A673 (cell line): ENCODE results near the gene CDC37L1. TPM values are rescaled to one million over a fixed set of nuclear protein-coding genes. Genes with fewer than 3 reads are reported as not detected.

ENCODE experiments used
- BruUV-seq: library from RNA; stranded (reverse); fragments of 400-500 nt; replicated peaks from 2 replicates; lab custom pipeline; 2021; lab: Mats Ljungman, UMichigan
- CTCF ChIA-PET: fragments of 300-600 bp; sonication (Branson Sonifier 250); formaldehyde crosslinking; loops from one replicate; lab custom pipeline; 2022; ENCODE audit warnings: antibody characterized with exemption; lab: Charles Lee
- POLR2A ChIA-PET: fragments of 300-600 bp; sonication (Branson Sonifier 250); formaldehyde crosslinking; loops from one replicate; lab custom pipeline; 2022; ENCODE audit warnings: antibody characterized with exemption; ENCODE audit not compliant: low non-redundant PET; lab: Charles Lee
- DNase-seq: peaks from one replicate; pipeline ENCODE4 v3.0.0-alpha.2; 2015; ENCODE audit warnings: low spot score
- H3K27ac ChIP-seq: fragments of 200-600 bp; sonication (generic); 2 replicates; pipeline ENCODE4 v1.5.1; 2016; ENCODE audit warnings: mixed run types, low read depth, mild to moderate bottlenecking, mixed read lengths, antibody characterized with exemption, low read length; ENCODE audit not compliant: poor library complexity, severe bottlenecking
- H3K27me3 ChIP-seq: fragments of 200-600 bp; sonication (generic); replicated peaks from 2 replicates; pipeline ENCODE4 v1.6.1; 2017; ENCODE audit warnings: mixed run types, low read depth, mild to moderate bottlenecking, mixed read lengths, antibody characterized with exemption, low read length; ENCODE audit not compliant: insufficient read depth, poor library complexity
- H3K36me3 ChIP-seq: fragments of 200-600 bp; sonication (generic); 2 replicates; pipeline ENCODE4 v1.6.1; 2016; ENCODE audit warnings: mixed run types, mild to moderate bottlenecking, mixed read lengths, antibody characterized with exemption, low read length; ENCODE audit not compliant: insufficient read depth, poor library complexity, severe bottlenecking
- H3K4me1 ChIP-seq: fragments of 200-600 bp; sonication (generic); 2 replicates; pipeline ENCODE4 v1.6.1; 2017; ENCODE audit warnings: mixed run types, mild to moderate bottlenecking, mixed read lengths, antibody characterized with exemption, low read length; ENCODE audit not compliant: insufficient read depth, poor library complexity, severe bottlenecking
- H3K4me3 ChIP-seq: fragments of 200-600 bp; sonication (generic); 2 replicates; pipeline ENCODE4 v1.5.1; 2016; ENCODE audit warnings: low read depth, mixed run types, mild to moderate bottlenecking, mixed read lengths, low read length; ENCODE audit not compliant: poor library complexity, severe bottlenecking
- H3K9me3 ChIP-seq: fragments of 200-600 bp; sonication (generic); 2 replicates; pipeline ENCODE4 v1.6.1; 2016; ENCODE audit warnings: mixed run types, low read depth, mild to moderate bottlenecking, mixed read lengths, antibody characterized with exemption, low read length; ENCODE audit not compliant: poor library complexity, severe bottlenecking
- EZH2 ChIP-seq: fragments of 200-600 bp; sonication (generic); IDR thresholded peaks from 2 replicates; pipeline ENCODE4 v1.6.1; 2017; ENCODE audit warnings: borderline replicate concordance, low read depth, mild to moderate bottlenecking, mixed read lengths, antibody characterized with exemption, low read length; ENCODE audit not compliant: poor library complexity, severe bottlenecking
- intact Hi-C: fragments of 100-400 bp; cut with micrococcal nuclease; formaldehyde crosslinking; loops from one replicate; pipeline ENCODE4 v1.10.0; 2022; ENCODE audit not compliant: unreplicated experiment
- total RNA-seq: library from RNA; stranded (reverse); gene quantifications from 2 replicates; pipeline ENCODE4 v1.2.3, GENCODE V29; 2021
- TF ChIP-seq, protein P1 (sequence below): fragments of 300-800, 200-600 bp; sonication (generic); conservative IDR thresholded peaks from 2 replicates; pipeline ENCODE4 v1.5.1; 2017; ENCODE audit warnings: low read depth, mild to moderate bottlenecking, antibody characterized with exemption, low read length, moderate library complexity, mixed read lengths

Gene CDC37L1
- total RNA-seq, 1 experiment from 2014 or later = 28.7 TPM

GRCh38 chr9:4704129-4704528, 24.8 kb downstream of the CDC37L1 start:
- Histone ChIP-seq H3K9me3 (no peaks in the 10 kb centered on the region), H3K4me1 (peaks cover 22% of the 10 kb centered on the region), H3K27ac (no peak overlapping the region), H3K36me3 (peaks cover 77% of the 10 kb centered on the region), H3K27me3 (no peaks in the 10 kb centered on the region), H3K4me3 (no peak overlapping the region)
- DNase-seq = no peak
- ChIA-PET CTCF (no interaction called here), POLR2A (no interaction called here)
- TF ChIP-seq, protein P1, sequence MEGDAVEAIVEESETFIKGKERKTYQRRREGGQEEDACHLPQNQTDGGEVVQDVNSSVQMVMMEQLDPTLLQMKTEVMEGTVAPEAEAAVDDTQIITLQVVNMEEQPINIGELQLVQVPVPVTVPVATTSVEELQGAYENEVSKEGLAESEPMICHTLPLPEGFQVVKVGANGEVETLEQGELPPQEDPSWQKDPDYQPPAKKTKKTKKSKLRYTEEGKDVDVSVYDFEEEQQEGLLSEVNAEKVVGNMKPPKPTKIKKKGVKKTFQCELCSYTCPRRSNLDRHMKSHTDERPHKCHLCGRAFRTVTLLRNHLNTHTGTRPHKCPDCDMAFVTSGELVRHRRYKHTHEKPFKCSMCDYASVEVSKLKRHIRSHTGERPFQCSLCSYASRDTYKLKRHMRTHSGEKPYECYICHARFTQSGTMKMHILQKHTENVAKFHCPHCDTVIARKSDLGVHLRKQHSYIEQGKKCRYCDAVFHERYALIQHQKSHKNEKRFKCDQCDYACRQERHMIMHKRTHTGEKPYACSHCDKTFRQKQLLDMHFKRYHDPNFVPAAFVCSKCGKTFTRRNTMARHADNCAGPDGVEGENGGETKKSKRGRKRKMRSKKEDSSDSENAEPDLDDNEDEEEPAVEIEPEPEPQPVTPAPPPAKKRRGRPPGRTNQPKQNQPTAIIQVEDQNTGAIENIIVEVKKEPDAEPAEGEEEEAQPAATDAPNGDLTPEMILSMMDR = no peak
- TF ChIP-seq EZH2 = no peak
- intact Hi-C loops = no loop called here
- BruUV-seq = no TSS peak

- Histone ChIP-seq H3K27ac (peak overlapping the region; percentile 4), H3K27me3 (no peaks in the 10 kb centered on the region), H3K9me3 (no peaks in the 10 kb centered on the region), H3K36me3 (peaks cover 77% of the 10 kb centered on the region), H3K4me1 (peaks cover 16% of the 10 kb centered on the region), H3K4me3 (no peak overlapping the region)
- ChIA-PET CTCF (no interaction called here), POLR2A (no interaction called here)
- no TSS peak for BruUV-seq
- intact Hi-C loops = no loop called here
- TF ChIP-seq EZH2 = no peak
- TF ChIP-seq, protein P1 = no peak
- DNase-seq = no peak
Observed at GRCh38 chr9:4706021-4706420, 26.7 kb downstream of the CDC37L1 start.

- intact Hi-C loops = no loop called here
- H3K27me3 ChIP-seq = no peaks in the 10 kb centered on the region
- H3K27ac ChIP-seq = peak overlapping the region; percentile 4
- H3K36me3 ChIP-seq = peaks cover 77% of the 10 kb centered on the region
- peaks cover 16% of the 10 kb centered on the region for H3K4me1 ChIP-seq
- no TSS peak for BruUV-seq
- DNase-seq = no peak
- H3K4me3 ChIP-seq = no peak overlapping the region
- H3K9me3 ChIP-seq = no peaks in the 10 kb centered on the region
- no peak for TF ChIP-seq EZH2
- TF ChIP-seq, protein P1 = no peak
- POLR2A ChIA-PET = interaction anchor here (0.6 kb wide), 1 partner anchor 13 kb away, joined by 4 read pairs; no protein-coding TSS in a partner anchor
- CTCF ChIA-PET = no interaction called here
Observed at GRCh38 chr9:4706971-4707622, 27.7 kb downstream of the CDC37L1 start.
